IPS-18a (cell line): ENCODE data around the gene GET3.
"Not testable (repeated sequence)": the region's sequence is repeated elsewhere in the genome, so short reads cannot be mapped to it uniquely, and the experiment has no call there.

ENCODE experiments used
- H3K27ac ChIP-seq: one replicate; pipeline ENCODE4 v1.5.1; 2013; ENCODE audit warnings: low read length
- H3K27me3 ChIP-seq: one replicate; pipeline ENCODE4 v1.6.1; 2013; ENCODE audit warnings: mild to moderate bottlenecking, low read length; ENCODE audit not compliant: control insufficient read depth, insufficient read depth
- H3K36me3 ChIP-seq: one replicate; pipeline ENCODE4 v1.6.1; 2013; ENCODE audit warnings: low read depth, low read length; ENCODE audit not compliant: control insufficient read depth
- H3K4me1 ChIP-seq: one replicate; pipeline ENCODE4 v1.6.1; 2013; ENCODE audit warnings: low read depth, low read length; ENCODE audit not compliant: control insufficient read depth
- H3K4me3 ChIP-seq: one replicate; pipeline ENCODE4 v1.5.1; 2013; ENCODE audit warnings: low read length
- H3K9ac ChIP-seq: one replicate; pipeline ENCODE4 v1.6.1; 2013; ENCODE audit warnings: mild to moderate bottlenecking, low read length, moderate library complexity
- H3K9me3 ChIP-seq: one replicate; pipeline ENCODE4 v1.6.1; 2013; ENCODE audit warnings: low read depth, low read length; ENCODE audit not compliant: control insufficient read depth

The GET3 gene

GRCh38 chr19:12701596-12702282, 35.6 kb upstream of the GET3 start:
- Histone ChIP-seq H3K27ac (no peak overlapping the region), H3K4me3 (no peak overlapping the region), H3K9ac (no peak overlapping the region), H3K27me3 (no peaks in the 10 kb centered on the region), H3K4me1 (no peaks in the 10 kb centered on the region), H3K9me3 (no peaks in the 10 kb centered on the region), H3K36me3 (peaks cover 60% of the 10 kb centered on the region)

- Histone ChIP-seq H3K9ac (no peak overlapping the region), H3K9me3 (no peaks in the 10 kb centered on the region), H3K4me3 (no peak overlapping the region), H3K27me3 (no peaks in the 10 kb centered on the region), H3K27ac (no peak overlapping the region), H3K4me1 (no peaks in the 10 kb centered on the region), H3K36me3 (peaks cover 68% of the 10 kb centered on the region)
These were observed 34.3 kb upstream of the GET3 start for GRCh38 chr19:12703046-12703445.

GRCh38 chr19:12705169-12705568, 32.1 kb upstream of the GET3 start:
- Histone ChIP-seq H3K4me3 (no peak overlapping the region), H3K36me3 (peaks cover 80% of the 10 kb centered on the region), H3K27ac (no peak overlapping the region), H3K4me1 (no peaks in the 10 kb centered on the region), H3K27me3 (no peaks in the 10 kb centered on the region), H3K9me3 (no peaks in the 10 kb centered on the region), H3K9ac (no peak overlapping the region)

GRCh38 chr19:12705654-12706331, 31.5 kb upstream of the GET3 start:
- no peaks in the 10 kb centered on the region for H3K4me1 ChIP-seq
- H3K27ac ChIP-seq, result no peak overlapping the region
- peaks cover 82% of the 10 kb centered on the region for H3K36me3 ChIP-seq
- no peak overlapping the region for H3K9ac ChIP-seq
- H3K4me3 ChIP-seq, result no peak overlapping the region
- H3K27me3 ChIP-seq, result no peaks in the 10 kb centered on the region
- no peaks in the 10 kb centered on the region for H3K9me3 ChIP-seq

GRCh38 chr19:12706332-12706718, 31.0 kb upstream of the GET3 start:
- Histone ChIP-seq H3K4me1 (no peaks in the 10 kb centered on the region), H3K4me3 (no peak overlapping the region), H3K9me3 (no peaks in the 10 kb centered on the region), H3K36me3 (peaks cover 82% of the 10 kb centered on the region), H3K9ac (no peak overlapping the region), H3K27me3 (no peaks in the 10 kb centered on the region), H3K27ac (no peak overlapping the region)

GRCh38 chr19:12708641-12709040, 28.7 kb upstream of the GET3 start:
- peaks cover 79% of the 10 kb centered on the region for H3K36me3 ChIP-seq
- H3K4me1 ChIP-seq, result no peaks in the 10 kb centered on the region
- H3K9ac ChIP-seq, result no peak overlapping the region
- no peak overlapping the region for H3K4me3 ChIP-seq
- H3K9me3 ChIP-seq, result no peaks in the 10 kb centered on the region
- no peaks in the 10 kb centered on the region for H3K27me3 ChIP-seq
- H3K27ac ChIP-seq, result no peak overlapping the region

- Histone ChIP-seq H3K9me3 (no peaks in the 10 kb centered on the region), H3K4me3 (no peak overlapping the region), H3K9ac (no peak overlapping the region), H3K27ac (no peak overlapping the region), H3K27me3 (no peaks in the 10 kb centered on the region), H3K4me1 (no peaks in the 10 kb centered on the region), H3K36me3 (peaks cover 80% of the 10 kb centered on the region)
These were observed 26.1 kb upstream of the GET3 start for GRCh38 chr19:12711187-12711586.

- not testable (repeated sequence) for H3K4me3 ChIP-seq, H3K27ac ChIP-seq, H3K9ac ChIP-seq, H3K27me3 ChIP-seq, H3K9me3 ChIP-seq, H3K4me1 ChIP-seq
- peaks cover 75% of the 10 kb centered on the region for H3K36me3 ChIP-seq
These were observed 25.2 kb upstream of the GET3 start for GRCh38 chr19:12712077-12712476.

- not testable (repeated sequence) for H3K4me3 ChIP-seq, H3K4me1 ChIP-seq, H3K9ac ChIP-seq, H3K27me3 ChIP-seq, H3K27ac ChIP-seq, H3K9me3 ChIP-seq
- peaks cover 73% of the 10 kb centered on the region for H3K36me3 ChIP-seq
These were observed 24.0 kb upstream of the GET3 start for GRCh38 chr19:12713304-12713703.

GRCh38 chr19:12715102-12715501, 22.2 kb upstream of the GET3 start:
- H3K27ac ChIP-seq, result no peak overlapping the region
- H3K9ac ChIP-seq, result no peak overlapping the region
- H3K36me3 ChIP-seq, result peaks cover 71% of the 10 kb centered on the region

GRCh38 chr19:12715929-12716328, 21.4 kb upstream of the GET3 start:
- Histone ChIP-seq H3K36me3 (peaks cover 64% of the 10 kb centered on the region), H3K9me3 (no peaks in the 10 kb centered on the region), H3K27ac (no peak overlapping the region), H3K9ac (no peak overlapping the region), H3K4me1 (no peaks in the 10 kb centered on the region), H3K27me3 (no peaks in the 10 kb centered on the region), H3K4me3 (no peak overlapping the region)

More at GRCh38 chr19:12715102-12715501, 22.2 kb upstream of the GET3 start:
- Histone ChIP-seq H3K9me3 (no peaks in the 10 kb centered on the region), H3K27me3 (no peaks in the 10 kb centered on the region), H3K4me1 (no peaks in the 10 kb centered on the region), H3K4me3 (no peak overlapping the region)

- Histone ChIP-seq H3K27ac (no peak overlapping the region), H3K36me3 (peaks cover 31% of the 10 kb centered on the region), H3K4me3 (peak overlapping the region; percentile 27), H3K9me3 (no peaks in the 10 kb centered on the region), H3K9ac (no peak overlapping the region), H3K4me1 (no peaks in the 10 kb centered on the region), H3K27me3 (no peaks in the 10 kb centered on the region)
These were observed 17.0 kb upstream of the GET3 start for GRCh38 chr19:12720296-12720695.
